HepG2 (cell line): ENCODE measurements around the gene RCOR1. TPM values are rescaled to one million over a fixed set of nuclear protein-coding genes. Genes with fewer than 3 reads are reported as not detected.

Experiments
- HOXA7 ChIP-seq: sonication (generic); formaldehyde crosslinking; IDR thresholded peaks from 2 replicates; pipeline ENCODE4 v1.8.1; 2022; ENCODE audit warnings: mild to moderate bottlenecking, missing genetic modification reagents, moderate library complexity
- IRF2 ChIP-seq: IDR thresholded peaks from 2 replicates; pipeline ENCODE4 v1.6.1; 2018; ENCODE audit warnings: missing genetic modification reagents, missing compliant biosample characterization
- JUNB ChIP-seq: sonication (generic); formaldehyde crosslinking; IDR thresholded peaks from 2 replicates; pipeline ENCODE4 v1.8.0; 2022; ENCODE audit warnings: missing genetic modification reagents, mild to moderate bottlenecking, borderline replicate concordance
- MBD4 ChIP-seq: IDR thresholded peaks from 2 replicates; pipeline ENCODE4 v1.6.1; 2012; ENCODE audit warnings: low read length, inconsistent platforms, borderline replicate concordance
- NKX3-1 ChIP-seq: sonication (generic); formaldehyde crosslinking; IDR thresholded peaks from 2 replicates; pipeline ENCODE4 v1.5.0; 2020; ENCODE audit warnings: missing genetic modification reagents
- NR0B2 ChIP-seq: sonication (generic); formaldehyde crosslinking; IDR thresholded peaks from 2 replicates; pipeline ENCODE4 v1.4.0; 2020; ENCODE audit warnings: mild to moderate bottlenecking, missing genetic modification reagents
- RBFOX2 ChIP-seq: fragments of 200-400 bp; formaldehyde crosslinking; IDR thresholded peaks from 2 replicates; pipeline ENCODE4 v1.6.1; 2017; ENCODE audit warnings: low read depth, mild to moderate bottlenecking, low read length
- RELA ChIP-seq: sonication (generic); formaldehyde crosslinking; IDR thresholded peaks from 2 replicates; pipeline ENCODE4 v1.4.0; 2020; ENCODE audit warnings: missing genetic modification reagents
- SALL1 ChIP-seq: sonication (generic); formaldehyde crosslinking; IDR thresholded peaks from 2 replicates; pipeline ENCODE4 v1.8.0; 2022; ENCODE audit warnings: mild to moderate bottlenecking, missing genetic modification reagents
- SRSF9 ChIP-seq: fragments of 200-400 bp; formaldehyde crosslinking; IDR thresholded peaks from 2 replicates; pipeline ENCODE4 v1.6.1; 2018; ENCODE audit warnings: borderline replicate concordance, mild to moderate bottlenecking, low read depth, low read length; ENCODE audit not compliant: insufficient read depth, poor library complexity, severe bottlenecking
- ZNF3 ChIP-seq: IDR thresholded peaks from 2 replicates; pipeline ENCODE4 v1.7.0; 2017; ENCODE audit warnings: inconsistent platforms
- ZNF441 ChIP-seq: sonication (generic); formaldehyde crosslinking; IDR thresholded peaks from 2 replicates; pipeline ENCODE4 v1.7.0; 2021; ENCODE audit warnings: missing genetic modification reagents, borderline replicate concordance
- ZNF558 ChIP-seq: sonication (generic); formaldehyde crosslinking; IDR thresholded peaks from 2 replicates; pipeline ENCODE4 v1.9.0; 2022; ENCODE audit warnings: mild to moderate bottlenecking, missing genetic modification reagents, borderline replicate concordance
- ZNF589 ChIP-seq: sonication (generic); formaldehyde crosslinking; conservative IDR thresholded peaks from 2 replicates; pipeline ENCODE4 v1.8.0; 2022; ENCODE audit warnings: mild to moderate bottlenecking, moderate library complexity, missing genetic modification reagents
- ZNF615 ChIP-seq: sonication (generic); formaldehyde crosslinking; IDR thresholded peaks from 2 replicates; pipeline ENCODE4 v1.5.0; 2020; ENCODE audit warnings: mild to moderate bottlenecking, missing genetic modification reagents, borderline replicate concordance
- ZNF740 ChIP-seq: sonication (generic); formaldehyde crosslinking; IDR thresholded peaks from 2 replicates; pipeline ENCODE4 v1.4.0; 2020; ENCODE audit warnings: missing genetic modification reagents
- polyA plus RNA-seq, 8 experiments: library from polyadenylated mRNA; depleted of rRNA in 3 of 8; stranded (reverse) in 7 of 8; unstranded in 1 of 8; fragments of >200 nt; fragmentation: Illumina TruSeq in 4 of 8; extraction: Trizol in 4 of 8; gene quantifications; 2 replicates each; pipeline versions ENCODE4 v1.2.1 to v1.2.3, GENCODE V29; 2011 to 2016; ENCODE audit warnings: low read depth in 4 of 8, missing spikeins in 1 of 8, mixed read lengths in 1 of 8; ENCODE audit not compliant: insufficient read depth in 1 of 8
- total RNA-seq, 5 experiments: library from RNA; depleted of rRNA; stranded (reverse); fragments of >200 nt; fragmentation: Illumina TruSeq; extraction: Trizol; gene quantifications; 2 replicates each; pipeline ENCODE4 v1.2.3, GENCODE V29; 2016; ENCODE audit warnings: low read depth in 1 of 5
- TF ChIP-seq, protein P1 (sequence below): sonication (generic); formaldehyde crosslinking; IDR thresholded peaks from 2 replicates; pipeline ENCODE4 v1.4.0; 2020; ENCODE audit warnings: missing genetic modification reagents
- TF ChIP-seq, protein P2 (sequence below): IDR thresholded peaks from 2 replicates; pipeline ENCODE4 v1.4.0; 2020; ENCODE audit warnings: mild to moderate bottlenecking, missing genetic modification reagents

RCOR1 gene
- total and polyA plus RNA-seq, 2 of the 13 experiments (the other 11 are each of a cell fraction or from before 2014, with no cell fraction given) = 10.2 to 11.1 TPM

- TF ChIP-seq ZNF740 (CRISPR knock-in tag) (no peak), ZNF615 (no peak), NKX3-1 (CRISPR knock-in tag) (no peak), HOXA7 (CRISPR knock-in tag) (no peak), MBD4 (no peak), RBFOX2 (no peak), SRSF9 (no peak), JUNB (CRISPR knock-in tag) (no peak), ZNF441 (no peak), ZNF558 (CRISPR knock-in tag) (no peak), ZNF589 (CRISPR knock-in tag) (no peak), NR0B2 (CRISPR knock-in tag) (no peak), ZNF3 (no peak), RELA (CRISPR knock-in tag) (no peak), SALL1 (0 out of 2 replicates have a peak, but pooled peaks have one; percentile 27), IRF2 (no peak)
- TF ChIP-seq, protein P1, sequence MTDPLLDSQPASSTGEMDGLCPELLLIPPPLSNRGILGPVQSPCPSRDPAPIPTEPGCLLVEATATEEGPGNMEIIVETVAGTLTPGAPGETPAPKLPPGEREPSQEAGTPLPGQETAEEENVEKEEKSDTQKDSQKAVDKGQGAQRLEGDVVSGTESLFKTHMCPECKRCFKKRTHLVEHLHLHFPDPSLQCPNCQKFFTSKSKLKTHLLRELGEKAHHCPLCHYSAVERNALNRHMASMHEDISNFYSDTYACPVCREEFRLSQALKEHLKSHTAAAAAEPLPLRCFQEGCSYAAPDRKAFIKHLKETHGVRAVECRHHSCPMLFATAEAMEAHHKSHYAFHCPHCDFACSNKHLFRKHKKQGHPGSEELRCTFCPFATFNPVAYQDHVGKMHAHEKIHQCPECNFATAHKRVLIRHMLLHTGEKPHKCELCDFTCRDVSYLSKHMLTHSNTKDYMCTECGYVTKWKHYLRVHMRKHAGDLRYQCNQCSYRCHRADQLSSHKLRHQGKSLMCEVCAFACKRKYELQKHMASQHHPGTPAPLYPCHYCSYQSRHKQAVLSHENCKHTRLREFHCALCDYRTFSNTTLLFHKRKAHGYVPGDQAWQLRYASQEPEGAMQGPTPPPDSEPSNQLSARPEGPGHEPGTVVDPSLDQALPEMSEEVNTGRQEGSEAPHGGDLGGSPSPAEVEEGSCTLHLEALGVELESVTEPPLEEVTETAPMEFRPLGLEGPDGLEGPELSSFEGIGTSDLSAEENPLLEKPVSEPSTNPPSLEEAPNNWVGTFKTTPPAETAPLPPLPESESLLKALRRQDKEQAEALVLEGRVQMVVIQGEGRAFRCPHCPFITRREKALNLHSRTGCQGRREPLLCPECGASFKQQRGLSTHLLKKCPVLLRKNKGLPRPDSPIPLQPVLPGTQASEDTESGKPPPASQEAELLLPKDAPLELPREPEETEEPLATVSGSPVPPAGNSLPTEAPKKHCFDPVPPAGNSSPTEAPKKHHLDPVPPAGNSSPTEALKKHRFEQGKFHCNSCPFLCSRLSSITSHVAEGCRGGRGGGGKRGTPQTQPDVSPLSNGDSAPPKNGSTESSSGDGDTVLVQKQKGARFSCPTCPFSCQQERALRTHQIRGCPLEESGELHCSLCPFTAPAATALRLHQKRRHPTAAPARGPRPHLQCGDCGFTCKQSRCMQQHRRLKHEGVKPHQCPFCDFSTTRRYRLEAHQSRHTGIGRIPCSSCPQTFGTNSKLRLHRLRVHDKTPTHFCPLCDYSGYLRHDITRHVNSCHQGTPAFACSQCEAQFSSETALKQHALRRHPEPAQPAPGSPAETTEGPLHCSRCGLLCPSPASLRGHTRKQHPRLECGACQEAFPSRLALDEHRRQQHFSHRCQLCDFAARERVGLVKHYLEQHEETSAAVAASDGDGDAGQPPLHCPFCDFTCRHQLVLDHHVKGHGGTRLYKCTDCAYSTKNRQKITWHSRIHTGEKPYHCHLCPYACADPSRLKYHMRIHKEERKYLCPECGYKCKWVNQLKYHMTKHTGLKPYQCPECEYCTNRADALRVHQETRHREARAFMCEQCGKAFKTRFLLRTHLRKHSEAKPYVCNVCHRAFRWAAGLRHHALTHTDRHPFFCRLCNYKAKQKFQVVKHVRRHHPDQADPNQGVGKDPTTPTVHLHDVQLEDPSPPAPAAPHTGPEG (CRISPR knock-in tag) = no peak
- TF ChIP-seq, protein P2, sequence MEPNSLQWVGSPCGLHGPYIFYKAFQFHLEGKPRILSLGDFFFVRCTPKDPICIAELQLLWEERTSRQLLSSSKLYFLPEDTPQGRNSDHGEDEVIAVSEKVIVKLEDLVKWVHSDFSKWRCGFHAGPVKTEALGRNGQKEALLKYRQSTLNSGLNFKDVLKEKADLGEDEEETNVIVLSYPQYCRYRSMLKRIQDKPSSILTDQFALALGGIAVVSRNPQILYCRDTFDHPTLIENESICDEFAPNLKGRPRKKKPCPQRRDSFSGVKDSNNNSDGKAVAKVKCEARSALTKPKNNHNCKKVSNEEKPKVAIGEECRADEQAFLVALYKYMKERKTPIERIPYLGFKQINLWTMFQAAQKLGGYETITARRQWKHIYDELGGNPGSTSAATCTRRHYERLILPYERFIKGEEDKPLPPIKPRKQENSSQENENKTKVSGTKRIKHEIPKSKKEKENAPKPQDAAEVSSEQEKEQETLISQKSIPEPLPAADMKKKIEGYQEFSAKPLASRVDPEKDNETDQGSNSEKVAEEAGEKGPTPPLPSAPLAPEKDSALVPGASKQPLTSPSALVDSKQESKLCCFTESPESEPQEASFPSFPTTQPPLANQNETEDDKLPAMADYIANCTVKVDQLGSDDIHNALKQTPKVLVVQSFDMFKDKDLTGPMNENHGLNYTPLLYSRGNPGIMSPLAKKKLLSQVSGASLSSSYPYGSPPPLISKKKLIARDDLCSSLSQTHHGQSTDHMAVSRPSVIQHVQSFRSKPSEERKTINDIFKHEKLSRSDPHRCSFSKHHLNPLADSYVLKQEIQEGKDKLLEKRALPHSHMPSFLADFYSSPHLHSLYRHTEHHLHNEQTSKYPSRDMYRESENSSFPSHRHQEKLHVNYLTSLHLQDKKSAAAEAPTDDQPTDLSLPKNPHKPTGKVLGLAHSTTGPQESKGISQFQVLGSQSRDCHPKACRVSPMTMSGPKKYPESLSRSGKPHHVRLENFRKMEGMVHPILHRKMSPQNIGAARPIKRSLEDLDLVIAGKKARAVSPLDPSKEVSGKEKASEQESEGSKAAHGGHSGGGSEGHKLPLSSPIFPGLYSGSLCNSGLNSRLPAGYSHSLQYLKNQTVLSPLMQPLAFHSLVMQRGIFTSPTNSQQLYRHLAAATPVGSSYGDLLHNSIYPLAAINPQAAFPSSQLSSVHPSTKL (CRISPR knock-in tag) = no peak
Measured at GRCh38 chr14:102593061-102593824, 794 bp downstream of the RCOR1 start (continued).
